Liver (tissue), 9 donors: ENCODE measurements around the gene SLC38A1. TPM values are rescaled to one million over a fixed set of nuclear protein-coding genes. Genes with fewer than 3 reads are reported as not detected.

Experiments
- DNase-seq: peaks from one replicate; pipeline ENCODE4 v3.0.0-alpha.2; 2017; ENCODE audit warnings: low spot score
- H3K27ac ChIP-seq, 2 donors: one replicate each; pipeline ENCODE4 v1.7.0; 2013; ENCODE audit warnings: inconsistent platforms in 2 of 2, low read length in 2 of 2, control low read depth in 1 of 2, low read depth in 1 of 2, mild to moderate bottlenecking in 1 of 2
- H3K27me3 ChIP-seq, 4 donors: one replicate each; pipeline versions ENCODE4 v1.6.1 to v1.7.0; 2013; ENCODE audit warnings: low read length in 3 of 4, inconsistent platforms in 1 of 4, mild to moderate bottlenecking in 1 of 4, moderate library complexity in 1 of 4; ENCODE audit not compliant: control insufficient read depth in 4 of 4, insufficient read depth in 4 of 4
- H3K36me3 ChIP-seq, 4 donors: one replicate each; pipeline versions ENCODE4 v1.6.1 to v1.7.0; 2013; ENCODE audit warnings: low read length in 3 of 4, mild to moderate bottlenecking in 3 of 4, low read depth in 1 of 4, moderate library complexity in 1 of 4; ENCODE audit not compliant: control insufficient read depth in 4 of 4, insufficient read depth in 3 of 4
- H3K4me1 ChIP-seq, 4 donors: one replicate each; pipeline versions ENCODE4 v1.6.1 to v1.7.0; 2013; ENCODE audit warnings: low read length in 3 of 4, mild to moderate bottlenecking in 3 of 4, moderate library complexity in 1 of 4; ENCODE audit not compliant: control insufficient read depth in 4 of 4, insufficient read depth in 4 of 4
- H3K4me3 ChIP-seq, 3 donors: one replicate each; pipeline versions ENCODE4 v1.6.1 to v1.7.0; 2013; ENCODE audit warnings: low read length in 3 of 3, control low read depth in 1 of 3, low read depth in 1 of 3, mild to moderate bottlenecking in 1 of 3
- H3K9ac ChIP-seq, 2 donors: one replicate each; pipeline ENCODE4 v1.7.0; 2013; ENCODE audit warnings: low read length in 2 of 2, mild to moderate bottlenecking in 2 of 2, moderate library complexity in 2 of 2, control low read depth in 1 of 2, low read depth in 1 of 2
- H3K9me3 ChIP-seq, 4 donors: one replicate each; pipeline versions ENCODE4 v1.6.1 to v1.7.0; 2013; ENCODE audit warnings: low read length in 3 of 4; ENCODE audit not compliant: control insufficient read depth in 4 of 4
- ATF3 ChIP-seq: IDR thresholded peaks from 2 replicates; pipeline ENCODE4 v1.6.1; 2016; ENCODE audit warnings: antibody characterized with exemption
- CTCF ChIP-seq: fragments of 150-350 bp; IDR thresholded peaks from 2 replicates; pipeline ENCODE4 v1.5.1; 2017; ENCODE audit warnings: improper control_type of control experiment, low read depth, low read length; ENCODE audit not compliant: missing input control
- EGR1 ChIP-seq, 2 donors: IDR thresholded peaks; 2 replicates each; pipeline ENCODE4 v1.6.1; 2016 to 2018; ENCODE audit warnings: antibody characterized with exemption in 2 of 2, low read depth in 2 of 2
- FOXA1 ChIP-seq: IDR thresholded peaks from 2 replicates; pipeline ENCODE4 v1.6.1; 2016; ENCODE audit warnings: antibody characterized with exemption
- FOXA2 ChIP-seq: IDR thresholded peaks from 2 replicates; pipeline ENCODE4 v1.6.1; 2016; ENCODE audit warnings: antibody characterized with exemption
- GABPA ChIP-seq, 2 donors: IDR thresholded peaks in 1 of 2; conservative IDR thresholded peaks in 1 of 2; 2 replicates each; pipeline ENCODE4 v1.6.1; 2016; ENCODE audit warnings: antibody characterized with exemption in 2 of 2, mild to moderate bottlenecking in 1 of 2, moderate library complexity in 1 of 2
- HNF4A ChIP-seq, 2 donors: conservative IDR thresholded peaks; 2 replicates each; pipeline ENCODE4 v1.6.1; 2016; ENCODE audit warnings: antibody characterized with exemption in 2 of 2, mild to moderate bottlenecking in 2 of 2
- HNF4G ChIP-seq: IDR thresholded peaks from 2 replicates; pipeline ENCODE4 v1.6.1; 2016; ENCODE audit warnings: antibody characterized with exemption
- JUND ChIP-seq, 2 donors: IDR thresholded peaks; 2 replicates each; pipeline ENCODE4 v1.6.1; 2016; ENCODE audit warnings: antibody characterized with exemption in 2 of 2
- MAX ChIP-seq: IDR thresholded peaks from 2 replicates; pipeline ENCODE4 v1.6.1; 2016; ENCODE audit warnings: antibody characterized with exemption
- NR2F2 ChIP-seq: IDR thresholded peaks from 2 replicates; pipeline ENCODE4 v1.6.1; 2016; ENCODE audit warnings: antibody characterized with exemption
- RAD21 ChIP-seq, 2 donors: IDR thresholded peaks; 2 replicates each; pipeline ENCODE4 v1.6.1; 2016; ENCODE audit warnings: antibody characterized with exemption in 2 of 2, mild to moderate bottlenecking in 2 of 2
- REST ChIP-seq: IDR thresholded peaks from 2 replicates; pipeline ENCODE4 v1.6.1; 2016; ENCODE audit warnings: antibody characterized with exemption, mild to moderate bottlenecking
- RXRA ChIP-seq, 2 donors: IDR thresholded peaks; 2 replicates each; pipeline ENCODE4 v1.6.1; 2017 to 2018; ENCODE audit warnings: antibody characterized with exemption in 2 of 2, mild to moderate bottlenecking in 1 of 2
- SP1 ChIP-seq: IDR thresholded peaks from 2 replicates; pipeline ENCODE4 v1.6.1; 2018; ENCODE audit warnings: antibody characterized with exemption, mild to moderate bottlenecking
- TAF1 ChIP-seq: conservative IDR thresholded peaks from 2 replicates; pipeline ENCODE4 v1.6.1; 2016; ENCODE audit warnings: antibody characterized with exemption, mild to moderate bottlenecking
- YY1 ChIP-seq: IDR thresholded peaks from 2 replicates; pipeline ENCODE4 v1.6.1; 2016; ENCODE audit warnings: antibody characterized with exemption, mild to moderate bottlenecking
- ZBTB33 ChIP-seq: IDR thresholded peaks from 2 replicates; pipeline ENCODE4 v1.6.1; 2016; ENCODE audit warnings: antibody characterized with exemption
- WGBS: extraction: QIAGEN DNeasy Blood & Tissue Kit; methylation state at CpG from one replicate; pipeline ENCODE4 v1.1.7; 2013; 5-methylcytosine and 5-hydroxymethylcytosine counted together
- polyA plus RNA-seq, 2 donors: library from polyadenylated mRNA; stranded (reverse) in 1 of 2; unstranded in 1 of 2; fragments of 200-250 nt in 1 of 2; fragments of >200 nt in 1 of 2; fragmentation: Nextera tagmentation in 1 of 2; extraction: Ambion mirVana in 1 of 2; gene quantifications; one replicate each; pipeline versions ENCODE4 v1.2.1 to v1.2.3, GENCODE V29; 2013 to 2015
- total RNA-seq, 2 donors: library from RNA; depleted of rRNA; stranded (reverse); fragments of >200 nt; gene quantifications; one replicate each; pipeline ENCODE4 v1.2.3, GENCODE V29; 2014
- donor health status: healthy.
- donor health status: healthy.
- donor health status: healthy.
- donor health status: healthy.
- donor health status: healthy.

The SLC38A1 gene
- total and polyA plus RNA-seq, 4 donors: 6.2 to 14.9 (median 9.6) TPM

GRCh38 chr12:46210873-46211439, 57.9 kb downstream of the SLC38A1 start:
- no peaks in the 10 kb centered on the region for H3K9me3 ChIP-seq
- H3K27ac ChIP-seq: no peak overlapping the region
- no peak overlapping the region for H3K9ac ChIP-seq
- H3K36me3 ChIP-seq: peaks cover 0 to 2% (median 0%) of the 10 kb centered on the region in 4 donors
- H3K4me1 ChIP-seq: peaks cover 0 to 7% (median 4%) of the 10 kb centered on the region in 4 donors
- no peaks in the 10 kb centered on the region for H3K27me3 ChIP-seq
- DNase-seq: no peak
- H3K4me3 ChIP-seq: no peak overlapping the region
- TF ChIP-seq RAD21 (IDR thresholded peaks at IDR 0.05) (no peak), NR2F2 (no peak), EGR1 (IDR thresholded peaks at IDR 0.05; ENCODE audit: low read depth in 2 of 2) (no peak)
- WGBS: 85% methylated on average over 6 of the region's 6 CpGs

- Histone ChIP-seq H3K4me1 (peaks cover 0 to 7% (median 4%) of the 10 kb centered on the region in 4 donors), H3K27me3 (no peaks in the 10 kb centered on the region), H3K9me3 (no peaks in the 10 kb centered on the region), H3K4me3 (no peak overlapping the region), H3K9ac (no peak overlapping the region), H3K27ac (peak overlapping the region; percentile 16 to 46), H3K36me3 (peaks cover 0 to 2% (median 0%) of the 10 kb centered on the region in 4 donors)
- TF ChIP-seq ZBTB33 (peak; percentile 48), YY1 (peak; percentile 70), GABPA (IDR thresholded peaks at IDR 0.05 in 1 of 2, conservative IDR thresholded peaks at IDR 0.05 in 1 of 2) (no peak), JUND (IDR thresholded peaks at IDR 0.05) (no peak), SP1 (peak; percentile 33), FOXA2 (peak; percentile 54), RAD21 (IDR thresholded peaks at IDR 0.05) (peak; percentile 26 to 38), EGR1 (IDR thresholded peaks at IDR 0.05; ENCODE audit: low read depth in 2 of 2) (peak in 1 of 2 donors; percentile 30), HNF4G (no peak), MAX (no peak), FOXA1 (peak; percentile 70), RXRA (IDR thresholded peaks at IDR 0.05) (peak in 1 of 2 donors; percentile 49), ATF3 (no peak), CTCF (no peak), HNF4A (conservative IDR thresholded peaks at IDR 0.05) (peak in 1 of 2 donors; percentile 60), NR2F2 (no peak), TAF1 (no peak), REST (no peak)
- 69% methylated on average over 12 of the region's 12 CpGs for WGBS
- no peak for DNase-seq
Measured at GRCh38 chr12:46209914-46210872, 58.6 kb downstream of the SLC38A1 start.
